Stimulated activated CD4-positive, alpha-beta T cell treated with anti-CD3 and anti-CD28 coated beads, TNF-alpha, amount 100 ng/mL, for 24 hours (primary cell): ENCODE results near the gene EDRF1.

Source experiments
- DNase-seq, 3 experiments: peaks; one replicate each; pipeline ENCODE4 v3.0.0-alpha.2; 2020; ENCODE audit warnings: low read depth in 3 of 3

Gene EDRF1

DNA sequence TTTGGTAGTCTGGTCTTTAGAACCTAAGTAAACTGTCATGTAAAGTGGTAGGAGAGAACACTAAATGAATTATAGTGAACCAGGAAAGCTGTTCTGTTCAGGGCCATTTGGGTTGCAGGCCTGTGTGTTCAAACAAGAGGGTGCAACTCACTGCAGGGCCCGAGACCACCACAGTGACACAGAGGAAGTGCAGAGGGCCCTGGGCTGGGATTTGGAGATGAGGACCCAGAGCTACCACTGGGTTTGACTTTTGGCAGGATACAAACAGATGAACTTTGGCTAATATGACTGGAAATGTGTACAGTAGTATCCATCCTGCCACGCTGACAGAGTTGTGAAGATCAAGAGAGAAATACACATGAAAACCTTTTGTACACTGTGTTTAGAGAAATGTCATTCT is 46.3 kb downstream of the EDRF1 start:
- no peak for DNase-seq

- DNase-seq, result no peak
These were observed 47.0 kb downstream of the EDRF1 start for GRCh38 chr10:125766511-125766910.

GRCh38 chr10:125768219-125768855 is 48.8 kb downstream of the EDRF1 start:
- DNase-seq, result no peak

- no peak for DNase-seq
These were observed 49.7 kb downstream of the EDRF1 start for GRCh38 chr10:125769175-125769574.

GRCh38 chr10:125770844-125771243 is 51.3 kb downstream of the EDRF1 start:
- no peak for DNase-seq

DNA sequence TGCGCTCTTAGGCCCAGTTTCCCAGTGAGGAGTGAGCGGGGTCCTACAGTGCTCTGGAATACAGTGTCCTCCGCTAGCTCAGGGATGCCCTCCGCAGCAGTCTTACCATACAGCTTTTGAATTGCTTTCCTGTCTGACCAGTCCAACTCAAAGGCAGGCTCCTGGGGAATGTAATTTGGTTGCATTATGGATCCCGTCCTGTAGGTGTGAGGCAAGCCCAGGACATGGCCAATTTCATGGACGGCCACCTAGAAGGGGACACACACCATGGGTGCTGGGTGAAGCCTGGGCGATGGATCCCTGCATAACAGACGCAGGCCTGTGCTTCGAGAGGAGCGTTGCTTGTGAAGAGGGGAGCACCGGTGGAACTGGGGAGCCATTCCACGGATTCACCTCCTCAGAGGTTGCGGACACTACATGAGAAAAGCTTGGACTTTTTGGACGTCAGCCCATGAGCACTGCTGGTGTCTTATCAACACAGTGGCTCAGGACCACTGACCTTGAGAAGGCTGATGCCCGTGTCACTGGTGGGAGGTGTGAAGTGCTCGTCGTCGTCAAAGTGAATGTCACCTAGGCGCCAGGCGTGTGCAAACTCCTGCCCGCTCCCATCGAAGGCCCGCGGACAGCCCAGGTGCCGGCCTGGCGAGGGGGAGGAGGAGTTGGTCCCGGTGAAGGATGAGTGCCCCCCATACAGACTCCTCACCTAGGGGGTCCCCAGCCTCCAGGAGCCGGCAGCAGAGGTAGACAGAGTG is 52.8 kb downstream of the EDRF1 start:
- no peak for DNase-seq

DNA sequence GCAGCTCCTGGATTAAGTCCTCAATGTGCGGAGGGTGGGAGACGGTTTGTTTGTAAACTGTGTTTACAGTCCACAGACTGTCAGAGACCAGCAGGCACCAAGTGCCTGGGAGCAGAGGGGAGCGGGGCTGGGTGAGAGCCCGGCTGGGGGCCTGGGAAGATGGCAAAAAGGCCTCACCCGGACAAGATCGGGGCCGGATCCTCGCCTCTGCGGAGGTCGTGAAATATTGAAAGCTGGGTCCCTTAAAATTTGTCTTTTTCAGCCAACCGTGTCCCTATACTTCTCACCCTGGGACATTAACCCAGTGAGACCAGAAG is 53.3 kb downstream of the EDRF1 start:
- no peak for DNase-seq

GRCh38 chr10:125773687-125774543 is 54.4 kb downstream of the EDRF1 start:
- no peak for DNase-seq

GRCh38 chr10:125774581-125775191 is 55.2 kb downstream of the EDRF1 start:
- no peak for DNase-seq

- DNase-seq, result no peak
These were observed 56.1 kb downstream of the EDRF1 start, which contains the start of gene MMP21 for GRCh38 chr10:125775491-125776106. Gene MMP21, minus strand, starts transcription at chr10:125775821. Its CDS starts 0 bp downstream, at chr10:125775821.

DNA sequence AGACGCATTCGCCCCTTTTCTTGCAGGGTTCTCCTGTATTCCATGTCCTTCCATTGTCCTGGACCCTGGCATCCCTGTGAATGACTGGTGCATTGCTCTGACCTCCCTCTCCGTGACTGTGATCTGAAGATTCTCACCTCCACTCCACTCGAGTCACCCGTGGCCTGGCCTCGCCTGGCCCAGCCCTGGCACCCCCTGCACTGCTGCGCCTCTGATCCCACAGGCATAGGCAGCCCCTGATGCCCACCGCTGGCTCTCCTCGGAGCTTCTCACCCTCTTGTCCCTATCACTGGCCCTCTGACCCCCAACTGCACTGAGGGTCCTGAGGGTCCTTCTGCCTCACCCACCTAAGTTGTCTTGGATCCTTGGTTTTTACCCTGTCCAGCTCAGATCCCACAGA is 58.3 kb downstream of the EDRF1 start:
- no peak for DNase-seq

DNA sequence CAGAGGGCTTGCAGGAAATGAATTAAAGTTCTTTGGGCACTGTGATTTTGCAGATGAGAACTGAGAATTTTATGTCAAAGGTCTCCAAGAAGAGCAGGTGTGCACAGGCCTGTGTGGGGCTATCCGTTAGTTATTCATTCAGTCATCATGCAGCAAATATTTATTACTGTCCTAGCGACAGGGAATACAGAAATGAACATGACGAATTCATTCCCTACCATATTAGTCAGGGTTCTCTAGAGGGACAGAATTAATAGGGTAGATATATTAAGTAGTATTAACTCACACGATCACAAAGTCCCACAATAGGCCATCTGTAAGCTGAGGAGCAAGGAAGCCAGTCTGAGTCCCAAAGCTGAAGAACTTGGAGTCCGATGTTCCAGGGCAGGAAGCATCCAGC is 59.0 kb downstream of the EDRF1 start:
- no peak for DNase-seq

DNA sequence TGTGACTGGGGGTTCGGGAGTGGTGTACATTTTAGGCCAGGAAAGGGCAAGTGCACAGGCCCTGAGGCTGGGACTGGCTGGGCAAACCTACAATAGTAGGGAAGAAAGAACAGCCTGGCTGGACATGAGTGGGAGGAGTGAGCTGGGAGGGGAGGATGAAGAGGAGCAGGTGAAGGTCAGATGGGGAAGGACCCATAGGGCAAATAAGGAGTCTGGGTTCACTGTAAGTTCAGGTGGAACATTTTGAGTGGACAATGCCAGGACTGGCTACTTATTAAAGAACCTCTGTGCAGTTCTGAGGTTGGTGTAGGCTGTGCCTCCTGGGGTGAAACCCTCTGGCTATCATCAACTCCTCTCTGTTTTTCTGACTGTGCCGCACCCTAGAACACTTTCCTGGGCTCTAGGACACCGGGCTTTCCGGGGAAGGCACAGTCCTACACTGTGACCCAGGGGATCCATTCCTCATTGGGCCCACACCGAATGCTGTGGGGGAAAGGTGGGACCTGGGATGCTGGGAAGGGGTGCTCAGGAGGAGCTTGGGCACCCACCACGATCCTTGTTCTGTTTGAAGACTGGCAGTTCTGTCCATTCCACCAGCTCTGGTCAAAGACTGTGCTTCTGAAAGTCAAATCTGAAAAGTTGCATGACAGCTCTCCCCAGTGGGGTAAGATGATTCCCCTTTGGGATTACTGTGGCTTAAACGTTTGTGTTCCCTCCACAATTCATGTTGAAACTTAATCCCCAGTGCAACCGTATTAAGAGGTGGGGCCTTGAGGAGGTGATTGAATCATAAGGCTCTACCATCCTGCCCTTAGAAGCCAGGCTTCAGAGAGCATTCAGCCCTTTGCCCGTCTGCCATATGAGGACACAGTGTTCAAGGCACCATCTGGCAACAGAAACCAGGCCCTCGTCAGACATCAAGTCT is 60.2 kb downstream of the EDRF1 start:
- no peak for DNase-seq

DNA sequence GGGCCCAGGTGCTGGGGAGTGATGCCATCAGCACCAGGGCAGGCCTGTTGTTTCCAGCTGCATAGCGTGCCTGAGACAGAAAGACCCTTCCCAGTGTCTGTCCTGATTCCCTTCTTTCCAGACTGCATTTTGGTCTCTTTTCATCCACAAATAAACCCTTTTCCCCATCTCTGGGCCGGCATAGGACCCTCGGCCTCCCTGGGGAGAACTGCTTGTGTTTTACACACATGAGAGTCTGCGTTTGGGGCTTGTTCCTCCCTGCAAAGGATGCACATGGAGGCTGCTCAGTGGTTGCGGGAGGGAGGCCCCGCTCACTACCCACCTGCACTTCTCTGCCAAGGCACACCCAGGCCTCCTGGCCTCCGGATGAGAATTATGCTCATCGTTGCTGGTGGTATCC is 61.9 kb downstream of the EDRF1 start:
- DNase-seq, result no peak

DNA sequence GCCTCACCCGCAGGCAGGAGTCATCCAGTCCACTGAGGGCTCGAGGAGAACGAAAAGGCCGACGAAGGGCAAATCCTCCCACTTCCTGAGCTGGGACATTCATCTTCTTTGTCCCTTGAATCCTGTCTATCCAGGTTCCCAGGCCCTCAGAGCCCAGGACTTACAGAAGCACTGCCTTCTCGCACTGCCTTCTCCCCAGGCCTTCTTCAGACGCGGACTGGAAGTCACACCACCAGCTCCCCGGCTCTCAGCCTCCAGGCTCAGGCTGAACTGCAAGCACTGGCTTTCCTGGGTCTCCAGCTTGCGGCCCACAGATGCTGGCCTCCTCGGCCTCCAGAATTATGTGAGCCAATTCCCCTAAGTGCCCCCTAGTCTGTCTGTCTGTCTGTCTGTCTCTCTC is 62.5 kb downstream of the EDRF1 start:
- no peak for DNase-seq

GRCh38 chr10:125782616-125783015 is 63.1 kb downstream of the EDRF1 start:
- DNase-seq, result no peak

DNA sequence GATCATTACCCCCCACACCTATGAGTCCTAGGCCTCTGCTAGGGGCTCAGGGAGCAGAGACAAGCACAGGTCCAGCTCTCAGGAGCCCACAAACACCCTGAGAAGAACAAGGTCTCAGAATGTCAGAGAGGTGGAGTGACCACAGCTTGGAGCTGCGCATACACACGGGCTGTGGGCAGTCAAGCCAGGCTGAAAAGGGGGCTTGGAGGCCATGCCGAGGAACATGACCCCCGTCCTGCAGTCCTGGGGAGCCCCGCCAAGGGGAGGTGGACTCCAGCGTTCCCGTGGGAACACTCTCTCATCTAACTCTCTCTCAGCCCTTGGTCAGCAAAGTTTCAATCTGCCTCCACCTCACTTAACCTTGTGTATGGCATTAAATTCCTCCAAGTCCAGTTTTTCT is 63.9 kb downstream of the EDRF1 start:
- DNase-seq, result no peak

GRCh38 chr10:125783957-125784356 is 64.4 kb downstream of the EDRF1 start:
- no peak for DNase-seq

DNA sequence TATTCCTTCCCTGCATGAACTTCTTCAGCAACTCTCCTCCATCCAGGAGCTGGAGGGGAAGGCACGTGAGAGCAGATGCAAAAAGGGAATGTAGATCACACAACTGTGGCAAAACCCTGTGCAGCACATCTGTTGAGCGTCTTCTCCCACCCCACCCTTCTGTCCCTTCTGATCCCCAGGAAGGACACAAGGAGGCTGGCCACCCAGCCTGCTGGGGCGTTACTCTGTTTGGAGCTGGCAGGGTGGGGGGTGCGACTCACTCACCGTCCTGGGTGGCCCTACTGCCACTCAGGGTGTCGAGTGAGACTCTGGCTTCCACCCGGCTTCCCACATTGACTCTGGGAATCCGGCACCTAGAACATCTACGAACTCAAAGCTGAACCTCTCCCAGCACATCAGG is 66.3 kb downstream of the EDRF1 start:
- DNase-seq, result no peak

GRCh38 chr10:125788156-125789034 is 68.9 kb downstream of the EDRF1 start:
- DNase-seq, result no peak
